Measurements from ENCODE around the gene CGB8.
"Not testable (repeated sequence)": the region's sequence is repeated elsewhere in the genome, so short reads cannot be mapped to it uniquely, and the experiment has no call there.

Gene CGB8

GRCh38 chr19:49061445-49061844, 12.5 kb upstream of the CGB8 start:
- no peak for TF ChIP-seq CTCF (IDR thresholded peaks at IDR 0.05)

GRCh38 chr19:49061000-49061399, 12.1 kb upstream of the CGB8 start:
- no peak for TF ChIP-seq CTCF (IDR thresholded peaks at IDR 0.05)

GRCh38 chr19:49059053-49059452, 10.1 kb upstream of the CGB8 start:
- TF ChIP-seq CTCF (IDR thresholded peaks at IDR 0.05) = no peak

GRCh38 chr19:49058562-49058961, 9.7 kb upstream of the CGB8 start:
- no peak for TF ChIP-seq CTCF (IDR thresholded peaks at IDR 0.05)

- TF ChIP-seq CTCF (IDR thresholded peaks at IDR 0.05) = no peak
These were observed 8.8 kb upstream of the CGB8 start, which contains the start of gene CGB7 for GRCh38 chr19:49057636-49058234. Gene CGB7 (minus strand): TSS chr19:49057749. CDS start chr19:49055375, 2,374 bp downstream.

GRCh38 chr19:49056101-49056901, 7.4 kb upstream of the CGB8 start:
- no peak for TF ChIP-seq CTCF (IDR thresholded peaks at IDR 0.05)

- TF ChIP-seq CTCF (IDR thresholded peaks at IDR 0.05) = not testable (repeated sequence)
These were observed 5.4 kb downstream of the CGB8 start, which contains the start of gene CGB5 for GRCh38 chr19:49043548-49043947. Gene CGB5 (plus strand): TSS chr19:49043848. CDS start chr19:49044210, 362 bp downstream.
